A549 (cell line): Measurements from ENCODE around the gene MTCL1. TPM values are rescaled to one million over a fixed set of nuclear protein-coding genes. Genes with fewer than 3 reads are reported as not detected.

Source experiments
- ATAC-seq, 2 experiments: fragments of 200-7000 bp in 1 of 2; fragments of >200 bp in 1 of 2; cut with Nextera tagmentation in 1 of 2; cut with Tn5 transposase in 1 of 2; 3 replicates each; pipeline versions ENCODE4 v1.8.0 to v1.9.1; 2018 to 2020; ENCODE audit warnings: mild to moderate bottlenecking in 1 of 2, moderate library complexity in 1 of 2
- CTCF ChIA-PET: fragments of 300-600 bp; sonication (Branson Sonifier 250); formaldehyde crosslinking; extraction: SDS; loops from one replicate; lab custom pipeline; 2021; ENCODE audit warnings: antibody characterized with exemption, inconsistent platforms; lab: Yijun Ruan, JAX
- POLR2A ChIA-PET: fragments of 350-600 bp; formaldehyde crosslinking; extraction: SDS; loops from one replicate; lab custom pipeline; 2021; ENCODE audit warnings: antibody characterized with exemption, inconsistent platforms; lab: Yijun Ruan, JAX
- DNase-seq, 2 experiments: peaks; one replicate each; pipeline versions ENCODE4 v3.0.0 to v3.0.0-alpha.2; 2011 to 2016; ENCODE audit warnings: low read depth in 1 of 2, low spot score in 1 of 2
- FAIRE-seq: peaks from 2 replicates; lab custom pipeline; 2011; peaks lifted over from hg19 to GRCh38; lab: Jason Lieb, UNC
- H3K27ac ChIP-seq, 2 experiments: fragments of >200 bp; sonication (Bioruptor Twin); formaldehyde crosslinking; 3 replicates each; pipeline ENCODE4 v1.5.1; 2016 to 2017
- H3K4me1 ChIP-seq: fragments of >200 bp; sonication (Bioruptor Twin); formaldehyde crosslinking; 3 replicates; pipeline ENCODE4 v1.6.1; 2016
- H3K4me2 ChIP-seq: fragments of >200 bp; sonication (Bioruptor Twin); formaldehyde crosslinking; 3 replicates; pipeline ENCODE4 v1.6.1; 2016
- H3K4me3 ChIP-seq: fragments of >200 bp; sonication (Bioruptor Twin); formaldehyde crosslinking; 3 replicates; pipeline ENCODE4 v1.5.1; 2016
- H3K9me3 ChIP-seq: fragments of >200 bp; sonication (Bioruptor Twin); formaldehyde crosslinking; 3 replicates; pipeline ENCODE4 v1.6.1; 2016
- ATOH8 ChIP-seq: fragments of 250-450 bp; sonication (Bioruptor Pico); IDR thresholded peaks from 2 replicates; pipeline ENCODE4 v1.5.0; 2020; ENCODE audit warnings: low read depth, mild to moderate bottlenecking, moderate library complexity
- BCL3 ChIP-seq: fragments of >200 bp; sonication (Bioruptor Twin); formaldehyde crosslinking; IDR thresholded peaks from 3 replicates; pipeline ENCODE4 v1.6.1; 2016
- CBX2 ChIP-seq: fragments of 200-600 bp; sonication (generic); IDR thresholded peaks from 2 replicates; pipeline ENCODE4 v1.6.1; 2016; ENCODE audit warnings: low read depth, mild to moderate bottlenecking, borderline replicate concordance
- CHD2 ChIP-seq: fragments of 150-350 bp; IDR thresholded peaks from 2 replicates; pipeline ENCODE4 v1.6.1; 2014; ENCODE audit warnings: low read length; ENCODE audit not compliant: partially characterized antibody
- FOSB ChIP-seq: fragments of 250-450 bp; sonication (Bioruptor Pico); IDR thresholded peaks from 2 replicates; pipeline ENCODE4 v1.5.0; 2020; ENCODE audit warnings: mild to moderate bottlenecking, moderate library complexity
- FOSL2 ChIP-seq, 2 experiments: fragments of 450-650 bp in 1 of 2; fragments of >200 bp in 1 of 2; sonication (Bioruptor Twin) in 1 of 2; formaldehyde crosslinking; IDR thresholded peaks; 2 replicates each; pipeline versions ENCODE4 v1.5.0 to v1.6.1; 2016 to 2020; ENCODE audit warnings: mild to moderate bottlenecking in 1 of 2, moderate library complexity in 1 of 2
- HEYL ChIP-seq: fragments of 250-450 bp; sonication (Bioruptor Pico); IDR thresholded peaks from 2 replicates; pipeline ENCODE4 v1.8.0; 2021; ENCODE audit warnings: mild to moderate bottlenecking, moderate library complexity
- HOXB13 ChIP-seq: fragments of 250-450 bp; sonication (Bioruptor Pico); IDR thresholded peaks from 2 replicates; pipeline ENCODE4 v1.5.0; 2020; ENCODE audit warnings: low read depth, mild to moderate bottlenecking, moderate library complexity
- KDM1A ChIP-seq: fragments of 200-600 bp; sonication (generic); IDR thresholded peaks from 2 replicates; pipeline ENCODE4 v1.6.1; 2016; ENCODE audit warnings: low read depth, mild to moderate bottlenecking
- KDM5A ChIP-seq: fragments of 200-600 bp; sonication (generic); IDR thresholded peaks from 2 replicates; pipeline ENCODE4 v1.6.1; 2016; ENCODE audit warnings: antibody characterized with exemption, mild to moderate bottlenecking
- NR3C1 ChIP-seq: fragments of >200 bp; sonication (Bioruptor Twin); formaldehyde crosslinking; IDR thresholded peaks from 3 replicates; pipeline ENCODE4 v1.6.1; 2017
- PHF8 ChIP-seq: fragments of 200-600 bp; sonication (generic); IDR thresholded peaks from 2 replicates; pipeline ENCODE4 v1.6.1; 2016; ENCODE audit warnings: low read depth, mild to moderate bottlenecking, antibody characterized with exemption, moderate library complexity, borderline replicate concordance
- POLR2A ChIP-seq: IDR thresholded peaks from 2 replicates; pipeline ENCODE4 v1.6.1; 2012; ENCODE audit warnings: mild to moderate bottlenecking, low read length
- RAD21 ChIP-seq, 2 experiments: fragments of >200 bp in 1 of 2; sonication (Bioruptor Twin) in 1 of 2; formaldehyde crosslinking in 1 of 2; IDR thresholded peaks in 1 of 2; conservative IDR thresholded peaks in 1 of 2; 2 replicates in 1 of 2; 3 replicates in 1 of 2; pipeline ENCODE4 v1.6.1; 2012 to 2018; ENCODE audit warnings: inconsistent platforms in 1 of 2
- RARB ChIP-seq: fragments of 250-450 bp; sonication (Bioruptor Pico); IDR thresholded peaks from 2 replicates; pipeline ENCODE4 v1.8.0; 2021; ENCODE audit warnings: mild to moderate bottlenecking, moderate library complexity
- RFX5 ChIP-seq: fragments of 450-650 bp; IDR thresholded peaks from 2 replicates; pipeline ENCODE4 v1.7.1; 2014; ENCODE audit warnings: antibody characterized with exemption, mild to moderate bottlenecking, moderate library complexity
- RNF2 ChIP-seq: fragments of 200-600 bp; sonication (generic); IDR thresholded peaks from 2 replicates; pipeline ENCODE4 v1.6.1; 2016; ENCODE audit warnings: low read depth, mild to moderate bottlenecking, antibody characterized with exemption, moderate library complexity, borderline replicate concordance
- TFCP2L1 ChIP-seq: fragments of 250-450 bp; sonication (Bioruptor Pico); IDR thresholded peaks from 2 replicates; pipeline ENCODE4 v1.5.0; 2021; ENCODE audit warnings: mild to moderate bottlenecking
- USF2 ChIP-seq: fragments of 450-650 bp; IDR thresholded peaks from 2 replicates; pipeline ENCODE4 v1.6.1; 2014; ENCODE audit warnings: antibody characterized with exemption
- ZC3H11A ChIP-seq: fragments of 450-650 bp; IDR thresholded peaks from 2 replicates; pipeline ENCODE4 v1.6.1; 2014; ENCODE audit warnings: antibody characterized with exemption, mild to moderate bottlenecking
- WGBS: methylation state at CpG from one replicate; pipeline ENCODE4 v1.1.6; 2017; ENCODE audit errors: missing lambda C conversion rate; 5-methylcytosine and 5-hydroxymethylcytosine counted together
- polyA plus RNA-seq, 4 experiments: library from polyadenylated mRNA; depleted of rRNA in 3 of 4; stranded (reverse); fragments of >200 nt; fragmentation: RNase III in 1 of 4; extraction: RNeasy Plus Mini Kit Qiagen cat#74134 plus additional on column Dnase treatment in 1 of 4; gene quantifications; 2 replicates in 3 of 4; 3 replicates in 1 of 4; pipeline ENCODE4 v1.2.3, GENCODE V29; 2011 to 2017
- TF ChIP-seq, protein P1 (sequence below): fragments of 250-450 bp; sonication (Bioruptor Pico); IDR thresholded peaks from 2 replicates; pipeline ENCODE4 v1.5.0; 2021; ENCODE audit warnings: mild to moderate bottlenecking, moderate library complexity, borderline replicate concordance
- TF ChIP-seq, protein P2 (sequence below): fragments of >200 bp; sonication (Bioruptor Twin); formaldehyde crosslinking; IDR thresholded peaks from 3 replicates; pipeline ENCODE4 v1.5.1; 2016
- TF ChIP-seq, protein P3 (sequence below): fragments of 150-350 bp; IDR thresholded peaks from 2 replicates; pipeline ENCODE4 v1.6.1; 2014; ENCODE audit warnings: low read depth, mild to moderate bottlenecking, low read length

MTCL1 gene
- polyA plus RNA-seq, 2 of the 4 experiments (the other 2 are of a cell fraction) = 44.4 to 49.6 TPM

DNA sequence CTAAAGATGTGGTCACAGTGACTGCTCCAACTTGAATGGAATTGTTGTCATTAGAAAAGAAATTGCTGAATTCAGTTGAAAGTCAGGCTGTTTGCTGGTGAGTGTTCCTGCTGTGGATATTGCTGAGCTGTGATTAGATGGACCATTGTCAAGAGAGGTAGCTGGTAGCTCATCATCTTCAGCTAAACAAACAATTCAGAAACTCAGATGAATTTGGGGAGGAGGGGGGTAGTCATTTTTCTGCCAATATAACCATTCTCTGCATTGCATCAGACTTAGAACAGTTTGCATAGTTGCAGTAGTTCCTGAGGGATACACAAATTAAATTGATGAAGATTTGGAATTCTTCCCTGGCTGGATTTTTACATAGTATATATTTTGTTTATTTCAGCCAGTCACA is 108.3 kb downstream of the MTCL1 start:
- DNase-seq (no peak), FAIRE-seq (no peak), ATAC-seq (no peak)
- TF ChIP-seq PHF8 = no peak
- ChIA-PET POLR2A (no interaction called here), CTCF (no interaction called here)
- peaks cover 15% of the 10 kb centered on the region; the same call in 2 of the 3 replicates for H3K4me1 ChIP-seq
- 0 out of 3 replicates have a peak overlapping the region, but pooled peaks have one; percentile 12 for H3K4me2 ChIP-seq
- peak overlapping the region; percentile 28 to 62; a peak in 3 of 6 replicates for H3K27ac ChIP-seq
- H3K9me3 ChIP-seq = no peaks in the 10 kb centered on the region
- no peak overlapping the region for H3K4me3 ChIP-seq

DNA sequence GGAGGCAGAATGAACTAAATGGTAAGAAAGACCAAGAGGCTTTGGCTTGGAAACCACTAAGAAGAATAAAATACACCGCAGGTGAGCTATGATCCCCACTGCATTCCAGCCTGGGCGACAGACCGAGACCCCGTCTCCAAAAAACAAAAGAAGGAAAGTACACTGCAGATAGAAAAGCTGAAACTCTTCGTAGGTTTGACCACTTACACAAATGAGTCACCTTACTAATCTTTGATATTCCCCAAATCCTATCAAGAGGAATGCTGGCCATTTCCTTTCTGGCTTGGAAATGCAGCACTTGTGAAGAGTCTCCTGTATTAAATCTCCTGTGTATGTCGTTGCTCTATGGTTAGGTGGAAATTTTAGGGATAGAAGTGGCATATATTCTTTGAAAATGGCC is 108.8 kb downstream of the MTCL1 start:
- peak overlapping the region in 1 of 2 experiments; percentile 38; a peak in 2 of 6 replicates for H3K27ac ChIP-seq
- WGBS = 93% methylated on average over 6 of the region's 6 CpGs

DNA sequence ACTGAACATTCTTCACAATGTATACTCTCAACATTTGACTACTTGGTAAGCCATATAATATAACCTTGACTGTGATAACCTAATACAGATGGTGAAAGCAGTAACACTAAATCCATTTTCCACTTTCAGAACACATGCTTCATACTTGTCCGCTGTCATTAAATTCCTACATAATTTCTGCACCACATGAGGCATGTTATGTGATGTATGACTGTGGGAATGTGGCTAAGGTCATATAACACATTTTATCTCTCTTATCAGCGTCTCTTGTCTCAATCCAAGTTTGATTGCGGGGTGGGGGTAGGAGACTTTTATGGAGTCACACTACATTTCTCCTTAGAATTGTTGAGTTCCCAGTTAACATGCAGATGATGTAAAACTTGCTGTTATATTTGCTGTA is 110.9 kb downstream of the MTCL1 start:
- ATAC-seq (no peak), FAIRE-seq (no peak), DNase-seq (no peak)
- Histone ChIP-seq H3K4me1 (peaks cover 25% of the 10 kb centered on the region; the same call in 2 of the 3 replicates), H3K4me2 (no peak overlapping the region), H3K27ac (no peak overlapping the region), H3K4me3 (no peak overlapping the region), H3K9me3 (no peaks in the 10 kb centered on the region)
- ChIA-PET CTCF (interaction anchor here (1.2 to 1.9 kb wide), 2 partner anchors 10 to 76 kb away, joined by 4 to 5 read pairs; no protein-coding TSS in a partner anchor), POLR2A (no interaction called here)
- 90% methylated on average over 3 of the region's 3 CpGs for WGBS
- TF ChIP-seq RAD21 (conservative IDR thresholded peaks at IDR 0.05 in 1 of 2, IDR thresholded peaks at IDR 0.05 in 1 of 2) (no peak), ATOH8 (CRISPR knock-in tag) (no peak), USF2 (no peak), FOSL2 (IDR thresholded peaks at IDR 0.05) (no peak), FOSL2 (CRISPR knock-in tag; IDR thresholded peaks at IDR 0.05) (no peak), KDM5A (no peak), PHF8 (no peak), BCL3 (no peak), POLR2A (no peak), CBX2 (no peak)
- TF ChIP-seq, protein P1, sequence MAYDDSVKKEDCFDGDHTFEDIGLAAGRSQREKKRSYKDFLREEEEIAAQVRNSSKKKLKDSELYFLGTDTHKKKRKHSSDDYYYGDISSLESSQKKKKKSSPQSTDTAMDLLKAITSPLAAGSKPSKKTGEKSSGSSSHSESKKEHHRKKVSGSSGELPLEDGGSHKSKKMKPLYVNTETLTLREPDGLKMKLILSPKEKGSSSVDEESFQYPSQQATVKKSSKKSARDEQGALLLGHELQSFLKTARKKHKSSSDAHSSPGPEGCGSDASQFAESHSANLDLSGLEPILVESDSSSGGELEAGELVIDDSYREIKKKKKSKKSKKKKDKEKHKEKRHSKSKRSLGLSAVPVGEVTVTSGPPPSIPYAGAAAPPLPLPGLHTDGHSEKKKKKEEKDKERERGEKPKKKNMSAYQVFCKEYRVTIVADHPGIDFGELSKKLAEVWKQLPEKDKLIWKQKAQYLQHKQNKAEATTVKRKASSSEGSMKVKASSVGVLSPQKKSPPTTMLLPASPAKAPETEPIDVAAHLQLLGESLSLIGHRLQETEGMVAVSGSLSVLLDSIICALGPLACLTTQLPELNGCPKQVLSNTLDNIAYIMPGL = no peak
- TF ChIP-seq, protein P2, sequence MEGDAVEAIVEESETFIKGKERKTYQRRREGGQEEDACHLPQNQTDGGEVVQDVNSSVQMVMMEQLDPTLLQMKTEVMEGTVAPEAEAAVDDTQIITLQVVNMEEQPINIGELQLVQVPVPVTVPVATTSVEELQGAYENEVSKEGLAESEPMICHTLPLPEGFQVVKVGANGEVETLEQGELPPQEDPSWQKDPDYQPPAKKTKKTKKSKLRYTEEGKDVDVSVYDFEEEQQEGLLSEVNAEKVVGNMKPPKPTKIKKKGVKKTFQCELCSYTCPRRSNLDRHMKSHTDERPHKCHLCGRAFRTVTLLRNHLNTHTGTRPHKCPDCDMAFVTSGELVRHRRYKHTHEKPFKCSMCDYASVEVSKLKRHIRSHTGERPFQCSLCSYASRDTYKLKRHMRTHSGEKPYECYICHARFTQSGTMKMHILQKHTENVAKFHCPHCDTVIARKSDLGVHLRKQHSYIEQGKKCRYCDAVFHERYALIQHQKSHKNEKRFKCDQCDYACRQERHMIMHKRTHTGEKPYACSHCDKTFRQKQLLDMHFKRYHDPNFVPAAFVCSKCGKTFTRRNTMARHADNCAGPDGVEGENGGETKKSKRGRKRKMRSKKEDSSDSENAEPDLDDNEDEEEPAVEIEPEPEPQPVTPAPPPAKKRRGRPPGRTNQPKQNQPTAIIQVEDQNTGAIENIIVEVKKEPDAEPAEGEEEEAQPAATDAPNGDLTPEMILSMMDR = no peak

More for the DNA sequence above, 108.8 kb downstream of the MTCL1 start:
- no peaks in the 10 kb centered on the region for H3K9me3 ChIP-seq
- POLR2A ChIA-PET = no interaction called here
- ATAC-seq = no peak
- no peak for TF ChIP-seq CHD2
- TF ChIP-seq HOXB13 = no peak
- TF ChIP-seq RNF2 = no peak
- TF ChIP-seq HEYL (CRISPR knock-in tag) = no peak
- TF ChIP-seq RFX5 = no peak
- TF ChIP-seq USF2 = no peak
- no peak for TF ChIP-seq BCL3
- TF ChIP-seq TFCP2L1 (CRISPR knock-in tag) = no peak
- TF ChIP-seq NR3C1 = no peak
- no peak for TF ChIP-seq FOSB
- no peak for TF ChIP-seq RARB (CRISPR knock-in tag)
- TF ChIP-seq KDM1A = no peak
- TF ChIP-seq ZC3H11A = no peak
- TF ChIP-seq, protein P3, sequence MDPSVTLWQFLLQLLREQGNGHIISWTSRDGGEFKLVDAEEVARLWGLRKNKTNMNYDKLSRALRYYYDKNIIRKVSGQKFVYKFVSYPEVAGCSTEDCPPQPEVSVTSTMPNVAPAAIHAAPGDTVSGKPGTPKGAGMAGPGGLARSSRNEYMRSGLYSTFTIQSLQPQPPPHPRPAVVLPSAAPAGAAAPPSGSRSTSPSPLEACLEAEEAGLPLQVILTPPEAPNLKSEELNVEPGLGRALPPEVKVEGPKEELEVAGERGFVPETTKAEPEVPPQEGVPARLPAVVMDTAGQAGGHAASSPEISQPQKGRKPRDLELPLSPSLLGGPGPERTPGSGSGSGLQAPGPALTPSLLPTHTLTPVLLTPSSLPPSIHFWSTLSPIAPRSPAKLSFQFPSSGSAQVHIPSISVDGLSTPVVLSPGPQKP = no peak
- no peak for FAIRE-seq
- H3K4me2 ChIP-seq = no peak overlapping the region
- peaks cover 15% of the 10 kb centered on the region; the same call in 2 of the 3 replicates for H3K4me1 ChIP-seq
- CTCF ChIA-PET = no interaction called here
- DNase-seq = no peak
- H3K4me3 ChIP-seq = no peak overlapping the region
